ENCODE data around the gene TRIM27. TPM values are rescaled to one million over a fixed set of nuclear protein-coding genes. Genes with fewer than 3 reads are reported as not detected.

TRIM27 gene
- 56.5 and 65.7 TPM in 2 replicates for total RNA-seq

GRCh38 chr6:28923318-28924102 is at the start of gene TRIM27:
Gene TRIM27 (minus strand): TSS chr6:28923985. CDS start chr6:28923632, 353 bp downstream.

Small RNA genes within 50 kb of the gene (small RNA-seq; reads per million reads assigned to genes)
- not detected for gene RNU6-930P

Other genes starting within 250 kb of the TRIM27 start
- 1.2 and 1.6 TPM in 2 replicates for gene ZNF311, start 81.3 kb upstream of the TRIM27 start, total RNA-seq
- not detected in 2 replicates for gene OR2W1, start 121.2 kb upstream of the TRIM27 start, total RNA-seq
- gene OR2B3, start 163.3 kb upstream of the TRIM27 start, total RNA-seq = not detected in 2 replicates
- gene OR2J1, start 175.5 kb upstream of the TRIM27 start, total RNA-seq = not detected in 2 replicates
- not detected in 2 replicates for gene OR2J3, start 184.1 kb upstream of the TRIM27 start, total RNA-seq
- gene OR2J2, start 246.9 kb upstream of the TRIM27 start, total RNA-seq = not detected in 2 replicates

Data from hair follicle dermal papilla cell (primary cell).